Panc1 (cell line): Measurements from ENCODE around the gene TBCD.

ENCODE experiments used
- POLR2AphosphoS5 ChIP-seq: IDR thresholded peaks from 2 replicates; pipeline ENCODE4 v1.6.1; 2012; ENCODE audit warnings: mild to moderate bottlenecking, low read depth, low read length, moderate library complexity
- SIN3A ChIP-seq: IDR thresholded peaks from 2 replicates; pipeline ENCODE4 v1.6.1; 2012; ENCODE audit warnings: low read depth, mild to moderate bottlenecking, low read length, moderate library complexity, borderline replicate concordance; ENCODE audit not compliant: insufficient read depth
- TF ChIP-seq, protein P1 (sequence below): fragments of 450-650 bp; IDR thresholded peaks from 2 replicates; pipeline ENCODE4 v1.5.1; 2017; ENCODE audit warnings: mild to moderate bottlenecking
- TF ChIP-seq, protein P2 (sequence below), 2 experiments: IDR thresholded peaks; 2 replicates each; pipeline ENCODE4 v1.6.1; 2011 to 2012; ENCODE audit warnings: low read depth in 2 of 2, control low read depth in 1 of 2, low read length in 1 of 2, mild to moderate bottlenecking in 1 of 2, moderate library complexity in 1 of 2; ENCODE audit not compliant: insufficient read depth in 1 of 2

GRCh38 chr17:82751571-82752370 is at the start of gene TBCD:
- TF ChIP-seq, protein P1, sequence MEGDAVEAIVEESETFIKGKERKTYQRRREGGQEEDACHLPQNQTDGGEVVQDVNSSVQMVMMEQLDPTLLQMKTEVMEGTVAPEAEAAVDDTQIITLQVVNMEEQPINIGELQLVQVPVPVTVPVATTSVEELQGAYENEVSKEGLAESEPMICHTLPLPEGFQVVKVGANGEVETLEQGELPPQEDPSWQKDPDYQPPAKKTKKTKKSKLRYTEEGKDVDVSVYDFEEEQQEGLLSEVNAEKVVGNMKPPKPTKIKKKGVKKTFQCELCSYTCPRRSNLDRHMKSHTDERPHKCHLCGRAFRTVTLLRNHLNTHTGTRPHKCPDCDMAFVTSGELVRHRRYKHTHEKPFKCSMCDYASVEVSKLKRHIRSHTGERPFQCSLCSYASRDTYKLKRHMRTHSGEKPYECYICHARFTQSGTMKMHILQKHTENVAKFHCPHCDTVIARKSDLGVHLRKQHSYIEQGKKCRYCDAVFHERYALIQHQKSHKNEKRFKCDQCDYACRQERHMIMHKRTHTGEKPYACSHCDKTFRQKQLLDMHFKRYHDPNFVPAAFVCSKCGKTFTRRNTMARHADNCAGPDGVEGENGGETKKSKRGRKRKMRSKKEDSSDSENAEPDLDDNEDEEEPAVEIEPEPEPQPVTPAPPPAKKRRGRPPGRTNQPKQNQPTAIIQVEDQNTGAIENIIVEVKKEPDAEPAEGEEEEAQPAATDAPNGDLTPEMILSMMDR, result no peak
- peak; percentile 54; the same call in 1 of the 2 replicates for TF ChIP-seq SIN3A
- TF ChIP-seq, protein P2, sequence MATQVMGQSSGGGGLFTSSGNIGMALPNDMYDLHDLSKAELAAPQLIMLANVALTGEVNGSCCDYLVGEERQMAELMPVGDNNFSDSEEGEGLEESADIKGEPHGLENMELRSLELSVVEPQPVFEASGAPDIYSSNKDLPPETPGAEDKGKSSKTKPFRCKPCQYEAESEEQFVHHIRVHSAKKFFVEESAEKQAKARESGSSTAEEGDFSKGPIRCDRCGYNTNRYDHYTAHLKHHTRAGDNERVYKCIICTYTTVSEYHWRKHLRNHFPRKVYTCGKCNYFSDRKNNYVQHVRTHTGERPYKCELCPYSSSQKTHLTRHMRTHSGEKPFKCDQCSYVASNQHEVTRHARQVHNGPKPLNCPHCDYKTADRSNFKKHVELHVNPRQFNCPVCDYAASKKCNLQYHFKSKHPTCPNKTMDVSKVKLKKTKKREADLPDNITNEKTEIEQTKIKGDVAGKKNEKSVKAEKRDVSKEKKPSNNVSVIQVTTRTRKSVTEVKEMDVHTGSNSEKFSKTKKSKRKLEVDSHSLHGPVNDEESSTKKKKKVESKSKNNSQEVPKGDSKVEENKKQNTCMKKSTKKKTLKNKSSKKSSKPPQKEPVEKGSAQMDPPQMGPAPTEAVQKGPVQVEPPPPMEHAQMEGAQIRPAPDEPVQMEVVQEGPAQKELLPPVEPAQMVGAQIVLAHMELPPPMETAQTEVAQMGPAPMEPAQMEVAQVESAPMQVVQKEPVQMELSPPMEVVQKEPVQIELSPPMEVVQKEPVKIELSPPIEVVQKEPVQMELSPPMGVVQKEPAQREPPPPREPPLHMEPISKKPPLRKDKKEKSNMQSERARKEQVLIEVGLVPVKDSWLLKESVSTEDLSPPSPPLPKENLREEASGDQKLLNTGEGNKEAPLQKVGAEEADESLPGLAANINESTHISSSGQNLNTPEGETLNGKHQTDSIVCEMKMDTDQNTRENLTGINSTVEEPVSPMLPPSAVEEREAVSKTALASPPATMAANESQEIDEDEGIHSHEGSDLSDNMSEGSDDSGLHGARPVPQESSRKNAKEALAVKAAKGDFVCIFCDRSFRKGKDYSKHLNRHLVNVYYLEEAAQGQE (IDR thresholded peaks at IDR 0.05; ENCODE audit: insufficient read depth in 1 of 2, low read depth in 2 of 2, low read length in 1 of 2), result peak in 1 of 2 experiments; percentile 56; a peak in 1 of 4 replicates
- TF ChIP-seq POLR2AphosphoS5, result peak; percentile 76
